HepG2 (cell line): ENCODE data around the gene TUT1. TPM values are rescaled to one million over a fixed set of nuclear protein-coding genes. Genes with fewer than 3 reads are reported as not detected.

Source experiments
- ASH2L ChIP-seq: fragments of 300-600, 200-600 bp; sonication (generic); IDR thresholded peaks from 2 replicates; pipeline ENCODE4 v1.7.0; 2017; ENCODE audit warnings: low read depth, mild to moderate bottlenecking, moderate library complexity, mixed read lengths, low read length; ENCODE audit not compliant: insufficient read length
- BHLHE40 ChIP-seq: IDR thresholded peaks from 2 replicates; pipeline ENCODE4 v1.6.1; 2011; ENCODE audit warnings: low read length, improper control_type of control experiment
- ETV6 ChIP-seq: sonication (generic); formaldehyde crosslinking; conservative IDR thresholded peaks from 2 replicates; pipeline ENCODE4 v1.4.0; 2020; ENCODE audit warnings: missing genetic modification reagents
- HIC2 ChIP-seq: sonication (generic); formaldehyde crosslinking; IDR thresholded peaks from 2 replicates; pipeline ENCODE4 v1.9.0; 2022; ENCODE audit warnings: low read depth, missing genetic modification reagents
- MAX ChIP-seq: IDR thresholded peaks from 2 replicates; pipeline ENCODE4 v1.6.1; 2012; ENCODE audit warnings: inconsistent platforms
- NCOA2 ChIP-seq: sonication (generic); formaldehyde crosslinking; IDR thresholded peaks from 2 replicates; pipeline ENCODE4 v1.8.0; 2022; ENCODE audit warnings: inconsistent platforms
- NFAT5 ChIP-seq: sonication (generic); formaldehyde crosslinking; IDR thresholded peaks from 2 replicates; pipeline ENCODE4 v1.4.0; 2020; ENCODE audit warnings: missing genetic modification reagents
- PHF21A ChIP-seq: sonication (generic); formaldehyde crosslinking; IDR thresholded peaks from 2 replicates; pipeline ENCODE4 v1.5.0; 2020; ENCODE audit warnings: mild to moderate bottlenecking, missing genetic modification reagents
- SAP130 ChIP-seq: IDR thresholded peaks from 2 replicates; pipeline ENCODE4 v1.6.1; 2016; ENCODE audit warnings: low read depth
- SPEN ChIP-seq: sonication (generic); formaldehyde crosslinking; IDR thresholded peaks from 2 replicates; pipeline ENCODE4 v1.5.1; 2020; ENCODE audit warnings: low read depth, mild to moderate bottlenecking, missing genetic modification reagents
- TEAD3 ChIP-seq: optimal IDR thresholded peaks from 2 replicates; pipeline ENCODE3; 2016; ENCODE audit warnings: borderline replicate concordance
- TIGD3 ChIP-seq: sonication (generic); formaldehyde crosslinking; IDR thresholded peaks from 2 replicates; pipeline ENCODE4 v1.5.1; 2020; ENCODE audit warnings: mild to moderate bottlenecking, missing genetic modification reagents, borderline replicate concordance
- U2AF2 ChIP-seq: fragments of 200-400 bp; formaldehyde crosslinking; IDR thresholded peaks from 2 replicates; pipeline ENCODE4 v1.6.1; 2017; ENCODE audit warnings: low read depth, mild to moderate bottlenecking, low read length
- ZBTB21 ChIP-seq: sonication (generic); formaldehyde crosslinking; IDR thresholded peaks from 2 replicates; pipeline ENCODE4 v1.4.0; 2020; ENCODE audit warnings: missing genetic modification reagents
- ZC3H13 ChIP-seq: sonication (generic); formaldehyde crosslinking; IDR thresholded peaks from 2 replicates; pipeline ENCODE4 v1.8.1; 2023; ENCODE audit warnings: mild to moderate bottlenecking, missing genetic modification reagents, moderate library complexity
- ZNF263 ChIP-seq: sonication (generic); formaldehyde crosslinking; IDR thresholded peaks from 2 replicates; pipeline ENCODE4 v1.4.0; 2020; ENCODE audit warnings: missing genetic modification reagents
- ZNF30 ChIP-seq: sonication (generic); formaldehyde crosslinking; IDR thresholded peaks from 2 replicates; pipeline ENCODE4 v1.5.0; 2020; ENCODE audit warnings: mild to moderate bottlenecking, missing genetic modification reagents
- ZNF33B ChIP-seq: sonication (generic); formaldehyde crosslinking; IDR thresholded peaks from 2 replicates; pipeline ENCODE4 v1.5.1; 2020; ENCODE audit warnings: mild to moderate bottlenecking, missing genetic modification reagents
- ZNF496 ChIP-seq: sonication (generic); formaldehyde crosslinking; IDR thresholded peaks from 2 replicates; pipeline ENCODE4 v1.8.1; 2023; ENCODE audit warnings: mild to moderate bottlenecking, moderate library complexity, missing genetic modification reagents; ENCODE audit not compliant: insufficient replicate concordance
- ZNF556 ChIP-seq: sonication (generic); formaldehyde crosslinking; IDR thresholded peaks from 2 replicates; pipeline ENCODE4 v1.4.0; 2020; ENCODE audit warnings: mild to moderate bottlenecking, missing genetic modification reagents, borderline replicate concordance
- ZNF652 ChIP-seq: IDR thresholded peaks from 2 replicates; pipeline ENCODE4 v1.6.1; 2016; ENCODE audit warnings: low read depth, borderline replicate concordance
- ZSCAN20 ChIP-seq: sonication (generic); formaldehyde crosslinking; IDR thresholded peaks from 2 replicates; pipeline ENCODE4 v1.4.0; 2020; ENCODE audit warnings: missing genetic modification reagents, mild to moderate bottlenecking, borderline replicate concordance
- polyA plus RNA-seq, 8 experiments: library from polyadenylated mRNA; depleted of rRNA in 3 of 8; stranded (reverse) in 7 of 8; unstranded in 1 of 8; fragments of >200 nt; fragmentation: Illumina TruSeq in 4 of 8; extraction: Trizol in 4 of 8; gene quantifications; 2 replicates each; pipeline versions ENCODE4 v1.2.1 to v1.2.3, GENCODE V29; 2011 to 2016; ENCODE audit warnings: low read depth in 4 of 8, missing spikeins in 1 of 8, mixed read lengths in 1 of 8; ENCODE audit not compliant: insufficient read depth in 1 of 8
- total RNA-seq, 5 experiments: library from RNA; depleted of rRNA; stranded (reverse); fragments of >200 nt; fragmentation: Illumina TruSeq; extraction: Trizol; gene quantifications; 2 replicates each; pipeline ENCODE4 v1.2.3, GENCODE V29; 2016; ENCODE audit warnings: low read depth in 1 of 5

Gene TUT1
- total and polyA plus RNA-seq, 2 of the 13 experiments (the other 11 are each of a cell fraction or from before 2014, with no cell fraction given), result 9.7 to 14.3 TPM

- peak; percentile 87 for TF ChIP-seq SAP130 (CRISPR knock-in tag)
- no peak for TF ChIP-seq ZNF30 (CRISPR knock-in tag)
- peak; percentile 20; the same call in 1 of the 2 replicates for TF ChIP-seq NCOA2 (CRISPR knock-in tag)
- no peak for TF ChIP-seq ZSCAN20
- TF ChIP-seq ZBTB21 (CRISPR knock-in tag), result no peak
- no peak for TF ChIP-seq NFAT5 (CRISPR knock-in tag)
- peak; percentile 69 for TF ChIP-seq MAX
- no peak for TF ChIP-seq HIC2 (CRISPR knock-in tag)
- no peak for TF ChIP-seq BHLHE40
- TF ChIP-seq ZNF652 (CRISPR knock-in tag), result peak; percentile 98
- TF ChIP-seq ASH2L, result peak; percentile 52
- no peak for TF ChIP-seq ETV6 (CRISPR knock-in tag)
- peak; percentile 86 for TF ChIP-seq PHF21A
- no peak for TF ChIP-seq ZNF496
- TF ChIP-seq U2AF2, result no peak
- peak; percentile 37 for TF ChIP-seq TEAD3 (CRISPR knock-in tag)
- no peak; the same call in 1 of the 2 replicates for TF ChIP-seq ZNF263 (CRISPR knock-in tag)
- no peak for TF ChIP-seq TIGD3 (CRISPR knock-in tag)
- TF ChIP-seq SPEN (CRISPR knock-in tag), result peak; percentile 67
- no peak for TF ChIP-seq ZNF33B (CRISPR knock-in tag)
- no peak for TF ChIP-seq ZC3H13
- 0 out of 2 replicates have a peak, but pooled peaks have one; percentile 45 for TF ChIP-seq ZNF556
Observed at GRCh38 chr11:62599069-62599696, 7.9 kb upstream of the TUT1 start (continued).
